ENCODE data around the gene ZNF618.
A peak's percentile ranks its signal among the peaks of the same experiment; 100 is the strongest.
"Not testable (repeated sequence)": the region's sequence is repeated elsewhere in the genome, so short reads cannot be mapped to it uniquely, and the experiment has no call there.

ZNF618 gene

DNA sequence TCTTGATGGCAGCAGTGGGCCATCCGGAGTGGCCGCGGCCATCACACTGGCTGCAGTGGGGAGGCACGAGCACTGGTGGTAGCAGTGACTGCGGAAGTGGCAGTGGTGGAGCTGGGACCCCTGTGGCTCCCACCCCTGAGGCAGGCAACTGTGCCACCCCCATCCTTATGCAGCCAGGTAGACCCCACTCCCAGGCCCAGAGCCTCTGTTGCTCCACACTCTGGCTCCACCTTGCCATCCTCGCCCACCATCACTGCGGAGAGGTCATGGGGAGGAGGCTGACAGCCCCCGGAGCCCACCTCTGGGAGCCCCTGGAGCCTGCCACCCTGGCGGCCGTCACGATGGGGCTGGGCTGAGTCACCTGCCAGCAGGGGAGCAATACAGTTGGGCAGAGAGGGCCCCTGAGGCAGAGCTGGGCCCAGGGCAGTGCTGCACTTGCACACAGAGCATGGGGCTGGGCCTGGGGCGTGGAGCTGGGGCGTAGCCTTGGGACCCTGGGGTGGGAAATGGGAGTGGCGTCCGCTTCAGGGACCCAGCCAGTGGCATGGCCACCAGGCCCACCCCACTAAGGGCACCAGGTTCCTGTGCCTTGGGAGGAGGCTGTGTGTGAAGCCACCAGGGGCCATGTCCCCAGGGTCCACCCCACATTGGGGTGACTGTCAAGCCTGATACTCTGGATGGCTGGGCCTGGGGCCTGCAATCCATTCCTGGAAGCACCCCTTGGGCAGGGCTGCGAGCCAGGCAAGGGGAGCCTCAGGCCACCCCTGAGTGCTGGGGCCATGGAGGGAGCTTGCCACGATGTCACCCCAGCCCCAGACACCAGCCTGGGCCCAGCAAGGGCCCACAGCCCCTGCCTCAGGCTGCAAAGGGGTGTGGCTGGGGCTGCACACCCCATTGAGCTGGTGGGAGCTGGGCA lies 194.3 kb downstream of the ZNF618 start:
- DNase-seq: no peak

DNA sequence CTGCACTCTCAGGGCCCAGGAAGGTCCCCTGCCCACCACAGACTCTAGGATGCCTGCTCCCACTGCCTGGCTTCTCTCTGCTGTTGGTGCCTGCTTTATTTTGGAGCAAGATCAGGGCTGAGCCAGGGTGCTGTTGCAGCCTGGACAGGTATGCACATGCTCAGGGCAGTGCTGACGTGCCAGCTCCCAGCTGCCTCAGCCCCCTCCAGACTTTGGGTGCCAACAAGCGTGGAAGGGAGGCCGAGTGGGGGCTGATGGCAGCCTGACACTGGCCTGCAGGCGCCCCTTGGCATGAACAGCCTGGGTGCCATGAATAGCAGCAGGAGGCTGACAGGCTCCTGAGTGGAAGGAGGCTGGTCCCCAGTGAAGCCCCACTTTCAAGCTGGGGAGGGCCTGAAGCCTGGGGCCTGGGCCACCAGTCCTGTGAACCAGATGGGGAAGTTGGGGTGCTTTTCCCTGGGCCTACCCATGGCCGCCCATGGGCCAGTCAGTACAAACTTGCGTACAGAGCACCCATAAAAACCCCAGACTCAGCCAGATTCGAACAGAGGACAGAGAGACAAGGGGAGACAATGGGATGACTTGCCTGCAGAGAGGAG lies 195.2 kb downstream of the ZNF618 start:
- no peak for DNase-seq

DNA sequence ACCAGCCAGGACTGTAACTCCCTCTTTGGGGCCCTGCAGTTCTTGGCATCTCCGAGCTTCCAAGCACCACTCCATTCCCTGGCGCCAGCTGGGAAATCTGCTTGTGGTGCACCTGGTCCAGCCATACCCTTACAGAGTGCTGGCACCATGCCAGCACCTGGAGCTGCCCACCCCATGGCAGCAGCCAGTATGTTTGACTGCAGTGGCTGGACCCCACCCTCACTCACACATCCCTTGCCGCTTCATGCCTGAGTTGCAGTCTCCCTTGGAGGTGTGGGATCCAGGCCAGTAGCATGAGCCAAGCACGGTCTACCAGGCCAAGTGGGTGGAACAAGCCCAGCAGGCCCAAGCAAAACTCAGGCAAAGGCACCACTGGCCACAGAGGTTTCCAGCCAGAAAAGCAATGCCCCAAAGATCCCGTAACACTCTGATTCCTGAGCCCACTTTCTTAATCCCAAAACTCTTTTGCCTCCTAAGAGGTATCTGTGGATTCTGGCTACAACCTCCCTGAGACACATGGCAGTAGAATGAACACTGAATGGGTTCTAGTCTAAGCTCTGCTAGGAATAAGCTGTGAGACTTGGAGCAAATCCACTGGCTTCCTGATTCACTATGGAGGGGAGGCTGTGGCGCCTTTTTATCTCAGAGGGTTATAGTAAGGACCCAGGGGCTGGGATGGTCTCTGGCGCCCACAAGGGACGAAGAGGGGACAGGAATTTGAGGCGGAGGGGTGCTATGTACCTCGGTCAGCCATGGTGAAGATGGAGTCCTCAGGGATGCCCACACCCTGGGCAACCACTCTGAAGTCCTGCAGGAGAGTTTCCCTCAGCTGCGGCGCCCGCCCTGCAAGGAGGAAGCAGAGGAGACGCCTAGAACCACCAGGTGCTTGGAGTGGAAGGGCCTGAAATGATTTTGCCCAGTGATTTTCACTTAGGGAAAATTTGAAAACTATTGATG lies 196.4 kb downstream of the ZNF618 start:
- DNase-seq: peak; percentile 45

DNA sequence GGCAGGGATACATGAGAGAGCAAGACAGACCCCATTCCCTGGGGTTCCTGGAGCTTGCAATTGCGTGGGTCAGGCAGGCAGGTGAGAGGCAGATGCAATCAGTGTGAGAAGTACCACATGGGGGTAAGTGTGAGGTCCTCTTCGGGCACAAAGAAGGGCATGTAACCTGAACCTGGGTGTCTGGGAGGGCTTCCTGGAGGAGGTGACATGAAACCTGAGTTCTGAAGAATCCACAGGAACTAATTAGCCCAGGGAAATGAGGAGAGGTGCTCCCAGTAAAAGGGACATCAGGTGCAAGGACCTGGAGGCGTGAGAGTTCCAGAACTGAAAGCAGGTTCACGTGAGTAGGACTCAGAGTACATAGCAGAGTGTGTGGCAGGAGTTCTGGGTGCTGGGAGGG lies 199.5 kb downstream of the ZNF618 start:
- DNase-seq: peak; percentile 27

DNA sequence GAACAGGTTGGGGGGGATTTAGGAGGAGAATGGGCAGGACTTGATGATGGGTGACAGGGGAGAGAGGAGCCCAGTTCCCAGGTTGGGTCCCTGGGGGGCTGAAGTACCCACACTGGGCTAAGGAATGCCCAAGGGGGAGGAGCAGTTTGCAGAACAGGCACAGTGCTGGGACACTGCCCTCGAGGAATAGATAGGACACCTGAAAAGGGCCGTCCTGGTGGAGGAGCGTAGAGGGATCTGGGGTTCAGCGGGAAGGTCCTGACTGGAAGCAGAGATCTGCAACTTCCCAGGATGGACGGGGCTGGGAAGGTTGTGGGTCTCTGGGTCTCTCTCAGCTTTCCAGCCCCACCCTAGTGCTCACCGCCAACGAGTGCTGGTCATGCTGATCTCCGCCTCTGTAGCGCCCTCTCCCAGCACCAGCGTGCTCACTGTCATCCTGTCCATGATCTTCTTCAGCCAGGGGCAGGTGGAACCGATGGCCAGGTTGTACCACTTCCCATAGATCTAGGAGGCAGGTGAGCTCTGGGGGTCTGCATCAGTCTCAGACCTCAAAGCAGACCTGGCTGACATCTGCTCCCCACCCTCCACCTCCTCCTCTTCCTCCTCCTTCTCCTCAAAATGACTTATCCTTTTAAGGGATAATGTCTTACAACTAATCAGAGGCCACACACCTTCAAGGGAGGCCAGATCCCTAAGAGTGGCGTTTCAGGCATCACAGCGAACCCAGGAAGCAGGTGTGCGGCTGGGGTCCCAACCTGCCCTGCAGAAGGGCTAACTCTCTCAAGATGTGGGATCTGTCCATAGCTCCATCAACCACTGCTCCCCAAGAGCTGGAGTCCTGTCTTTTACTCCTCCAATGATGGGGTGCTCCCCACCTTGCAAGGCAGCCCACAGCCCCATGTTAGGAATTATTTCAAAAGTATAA lies 200.4 kb downstream of the ZNF618 start:
- DNase-seq: peak; percentile 54

DNA sequence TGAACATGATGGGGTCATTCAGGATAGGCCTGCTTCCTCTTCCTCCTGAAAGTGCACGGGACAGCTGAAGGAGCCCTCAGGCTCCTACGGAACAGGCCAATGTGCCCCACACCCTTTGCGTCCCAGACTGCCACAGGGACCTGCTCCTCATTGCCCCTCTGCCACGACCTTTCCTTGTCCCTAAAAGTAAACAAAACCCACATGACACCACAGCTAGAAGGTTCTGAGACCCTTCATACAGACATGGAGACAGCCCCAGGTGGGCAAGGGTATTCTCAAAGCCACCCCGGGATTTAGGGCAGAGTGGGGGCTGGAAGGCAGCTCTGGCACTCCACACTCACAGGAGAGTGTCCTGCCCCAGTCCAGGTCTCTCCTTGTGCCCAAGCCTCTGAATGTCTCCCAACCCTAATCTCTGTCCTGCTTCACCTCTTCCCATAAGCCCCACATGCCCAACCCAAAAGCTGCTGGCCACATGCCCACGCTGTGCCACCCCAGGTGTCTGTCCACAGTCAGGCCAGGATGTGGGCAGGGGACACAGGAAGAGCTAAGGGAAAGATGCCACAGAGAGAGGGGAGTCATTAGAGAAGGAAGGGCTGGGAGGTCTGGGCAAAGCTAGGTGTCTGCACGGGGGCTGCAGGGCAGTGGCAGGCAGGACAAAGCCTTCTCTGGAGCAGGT lies 201.2 kb downstream of the ZNF618 start:
- peak; percentile 50 for DNase-seq

DNA sequence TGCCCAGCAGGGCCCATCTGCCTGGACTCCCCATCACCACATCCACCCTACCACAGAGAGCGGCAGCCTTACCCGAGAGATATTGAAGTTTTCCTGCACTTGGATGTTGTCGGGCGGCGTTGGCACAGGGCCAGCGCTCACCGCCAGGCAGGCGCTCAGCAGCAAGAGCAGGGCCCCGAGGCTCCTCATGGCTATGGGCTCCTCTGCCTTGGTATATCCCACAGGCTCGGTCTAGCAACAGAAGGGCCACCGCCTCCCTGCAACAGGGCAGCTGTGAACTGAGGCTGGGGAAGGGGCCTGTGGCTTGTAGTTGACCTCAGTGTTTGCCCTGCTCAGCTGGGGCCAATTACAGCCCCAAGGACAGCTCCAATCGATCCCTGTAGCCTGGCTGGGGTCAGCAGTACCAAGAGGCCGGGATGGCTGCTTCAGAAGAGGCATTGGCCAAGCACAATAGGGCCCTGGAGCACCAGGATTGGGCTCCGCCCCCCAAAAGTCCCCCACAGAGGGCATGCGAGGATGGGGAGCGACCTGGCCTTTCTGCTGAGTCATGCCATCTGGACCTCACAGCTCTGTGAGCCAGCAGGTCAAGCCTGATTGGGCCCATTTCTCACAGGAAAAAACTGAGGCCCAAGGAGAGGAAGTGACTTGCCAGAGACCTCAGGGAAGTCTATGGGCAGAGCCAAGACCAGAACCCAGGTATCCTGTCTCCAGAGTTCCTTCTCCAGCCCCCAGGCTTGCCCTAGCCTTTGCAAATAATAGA lies 202.1 kb downstream of the ZNF618 start, which contains the start of gene AMBP:
Gene AMBP, minus strand, starts transcription at position 280 of the 760 bp plus-strand sequence. Its CDS starts 91 bp downstream, at position 189.
- DNase-seq: peak; percentile 38

DNA sequence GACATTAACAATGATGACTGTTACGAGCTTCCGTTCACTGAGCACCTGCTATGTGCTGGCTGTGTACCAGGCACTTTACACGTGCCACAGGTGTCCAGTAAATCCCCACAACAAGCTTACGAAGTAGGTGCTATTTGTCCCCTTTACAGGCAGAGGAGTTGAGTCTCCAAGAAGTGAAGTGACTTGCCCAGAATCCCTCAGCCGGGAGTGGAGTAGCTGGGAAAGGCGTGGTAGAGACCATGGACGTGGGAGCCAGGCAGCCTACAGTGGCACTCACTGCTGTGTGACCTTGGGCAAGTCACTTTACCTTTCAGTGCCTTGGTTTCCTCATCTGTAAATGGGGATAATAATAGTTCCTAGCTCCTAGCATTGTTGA lies 202.7 kb downstream of the ZNF618 start:
- DNase-seq: peak; percentile 6

DNA sequence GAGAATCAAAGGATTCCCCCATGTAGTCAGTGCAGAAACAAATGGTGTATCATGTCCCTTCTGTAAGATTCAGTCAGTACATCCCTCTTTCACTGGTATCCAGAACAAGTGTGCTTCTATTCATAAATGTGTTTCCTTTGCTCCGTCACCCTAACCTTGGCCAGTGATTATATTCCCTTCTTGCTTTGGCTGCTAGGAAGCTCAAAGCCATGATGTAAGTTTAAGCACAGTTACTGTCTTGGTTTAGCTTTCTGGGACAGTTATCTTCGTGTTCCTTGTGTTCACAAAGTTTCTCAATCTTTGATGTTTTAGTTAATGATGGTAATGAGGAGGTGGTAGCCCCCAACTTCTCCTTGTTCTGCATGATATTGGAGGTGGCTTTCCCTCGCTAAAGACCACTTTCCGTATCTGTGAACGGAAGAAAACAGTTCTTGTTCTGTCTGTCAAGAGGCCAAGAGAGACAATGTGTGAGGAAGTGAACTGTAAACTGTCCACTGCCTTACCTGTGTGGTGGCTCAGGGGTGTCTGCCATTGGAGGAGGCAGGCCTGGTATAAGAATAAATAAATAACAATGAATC lies 204.2 kb downstream of the ZNF618 start:
- no peak for DNase-seq

DNA sequence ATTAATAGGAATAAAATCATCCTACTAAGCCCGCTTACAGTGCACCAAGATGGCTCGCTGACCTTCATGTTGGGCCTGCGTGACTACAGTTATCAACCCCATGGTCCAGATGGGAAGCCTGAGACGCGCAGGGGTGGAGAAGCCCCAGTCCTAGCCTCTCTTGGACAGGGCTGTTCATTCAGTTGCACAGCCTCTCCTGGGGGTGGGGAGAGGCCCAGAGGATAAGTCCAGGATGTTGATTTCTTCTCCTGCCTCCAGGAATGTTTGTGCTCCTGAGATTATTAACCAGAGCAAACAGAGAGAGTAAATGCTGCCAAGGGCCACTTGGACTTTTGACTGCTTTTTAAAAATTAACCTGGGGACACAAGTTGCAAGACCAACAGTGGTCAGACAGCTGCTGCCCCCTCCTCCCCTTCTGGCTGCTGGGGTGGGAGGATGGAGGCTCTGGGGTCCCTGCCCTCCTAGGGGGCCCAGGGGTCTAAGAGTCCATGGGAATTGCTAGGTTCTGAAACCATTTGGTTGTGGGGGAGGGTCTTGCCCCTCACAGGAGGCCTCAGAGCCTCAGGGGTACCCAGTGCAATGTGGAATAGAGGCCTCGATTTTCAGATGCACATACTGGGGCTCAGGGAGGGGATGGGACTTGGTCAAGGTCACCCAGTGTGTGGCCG lies 204.8 kb downstream of the ZNF618 start:
- no peak for DNase-seq

DNA sequence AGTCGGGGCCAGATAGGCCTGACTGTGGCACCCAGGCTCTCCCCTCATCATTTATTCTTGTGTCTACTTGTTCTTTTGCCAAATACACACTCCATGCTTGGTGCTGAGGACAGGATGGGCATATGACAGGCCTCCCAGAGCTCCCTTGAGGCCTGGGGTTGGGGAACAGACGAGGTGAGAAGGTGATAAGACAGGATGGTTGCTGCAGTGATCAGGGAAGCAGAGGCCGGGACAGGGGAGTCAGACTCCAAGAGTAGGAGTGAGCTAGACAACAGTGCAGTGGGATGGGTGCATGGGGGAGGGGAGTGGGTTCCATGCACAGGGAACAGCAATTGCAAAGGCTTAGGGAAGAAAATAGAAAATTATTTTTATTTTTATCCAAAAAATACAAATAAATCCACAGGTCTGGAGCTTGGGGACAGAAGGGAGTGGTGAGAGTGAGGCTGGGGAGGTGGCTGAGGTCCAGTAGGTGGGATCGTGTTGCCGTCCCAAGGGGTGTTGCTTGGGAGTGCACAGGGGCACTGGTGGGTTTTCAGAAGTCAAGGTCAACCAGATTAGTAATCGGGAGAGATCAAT lies 205.4 kb downstream of the ZNF618 start:
- no peak for DNase-seq

DNA sequence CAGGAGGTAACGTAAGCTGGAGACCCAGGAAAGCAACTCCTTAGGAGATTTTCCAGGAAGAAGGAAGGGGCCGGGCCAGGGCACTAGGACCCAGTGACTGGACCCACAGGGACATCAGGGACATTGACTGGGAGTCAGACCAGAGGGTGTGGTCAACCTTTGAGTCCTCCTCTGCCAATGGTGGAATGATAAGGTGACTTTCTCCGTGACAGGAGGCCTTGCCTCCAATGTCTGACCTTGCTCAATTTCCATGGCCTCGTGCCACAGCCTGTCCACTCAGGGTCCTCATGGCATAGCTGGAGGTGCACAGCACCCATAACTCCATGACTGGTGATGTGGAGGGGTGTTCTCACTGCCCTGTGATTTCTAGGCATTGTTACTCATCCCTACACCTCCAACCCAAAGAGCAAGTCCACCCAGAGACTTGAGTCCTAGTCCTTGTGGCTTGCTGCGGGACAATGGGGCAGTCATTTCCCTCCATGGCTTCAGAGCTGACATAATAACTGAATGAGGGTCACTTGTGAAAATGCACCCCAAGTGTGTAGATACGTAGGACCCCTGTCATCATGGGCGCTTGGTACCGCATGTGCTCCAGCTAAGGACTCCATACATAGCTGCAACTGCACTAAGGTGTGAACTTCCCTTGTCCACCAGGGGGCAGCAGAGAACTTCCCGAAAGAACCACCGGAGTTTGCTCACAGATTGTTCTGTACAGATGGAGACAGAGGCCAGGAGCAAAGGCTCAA lies 206.1 kb downstream of the ZNF618 start:
- DNase-seq: peak; percentile 90

DNA sequence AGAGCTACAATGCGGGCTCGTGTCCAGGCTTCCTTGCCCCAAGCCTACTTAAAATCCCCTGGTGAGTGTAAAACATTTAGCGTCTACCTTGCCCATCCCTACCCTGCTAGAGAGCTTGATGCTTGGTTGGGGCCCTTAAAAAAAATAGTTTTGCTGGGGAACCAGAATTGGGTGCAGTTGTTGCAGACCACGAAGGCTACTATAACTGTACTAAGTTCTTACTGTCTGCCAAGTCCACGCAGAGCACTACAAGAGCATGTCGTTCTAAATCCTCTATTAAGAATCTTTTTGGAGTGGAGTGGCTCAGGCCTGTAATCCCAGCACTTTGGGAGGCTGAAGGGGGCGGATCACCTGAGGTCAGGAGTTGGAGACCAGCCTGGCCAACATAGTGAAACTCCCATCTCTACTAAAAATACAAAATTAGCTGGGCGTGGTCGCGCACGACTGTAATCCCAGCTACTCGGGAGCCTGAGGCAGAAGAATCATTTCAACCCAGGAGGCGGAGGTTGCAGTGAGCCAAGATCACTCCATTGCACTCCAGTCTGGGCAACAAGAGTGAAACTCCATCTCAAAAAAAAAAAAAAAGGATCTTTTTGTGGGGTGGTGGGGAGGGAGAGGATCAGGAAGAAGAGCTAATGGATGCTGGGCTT lies 206.8 kb downstream of the ZNF618 start:
- DNase-seq: not testable (repeated sequence)

DNA sequence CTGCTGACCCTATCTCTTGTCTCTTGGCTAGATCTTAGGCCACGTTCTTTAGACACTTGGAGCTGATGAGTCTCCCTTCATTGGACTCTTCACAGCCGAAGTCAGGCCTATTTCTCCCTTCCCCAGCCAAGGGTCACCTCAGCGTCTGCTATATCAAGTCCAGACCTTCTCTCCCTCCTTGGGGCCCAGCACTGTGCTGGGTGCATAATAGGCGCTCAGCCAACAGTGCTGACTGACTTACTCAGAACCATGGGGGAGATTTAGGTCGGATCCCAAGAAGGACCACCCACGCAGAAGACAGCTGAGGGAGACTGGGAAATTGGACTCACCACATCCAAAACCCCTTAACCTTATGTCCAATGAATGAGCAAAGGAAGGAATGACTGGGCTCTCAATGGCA lies 207.6 kb downstream of the ZNF618 start:
- DNase-seq: no peak

DNA sequence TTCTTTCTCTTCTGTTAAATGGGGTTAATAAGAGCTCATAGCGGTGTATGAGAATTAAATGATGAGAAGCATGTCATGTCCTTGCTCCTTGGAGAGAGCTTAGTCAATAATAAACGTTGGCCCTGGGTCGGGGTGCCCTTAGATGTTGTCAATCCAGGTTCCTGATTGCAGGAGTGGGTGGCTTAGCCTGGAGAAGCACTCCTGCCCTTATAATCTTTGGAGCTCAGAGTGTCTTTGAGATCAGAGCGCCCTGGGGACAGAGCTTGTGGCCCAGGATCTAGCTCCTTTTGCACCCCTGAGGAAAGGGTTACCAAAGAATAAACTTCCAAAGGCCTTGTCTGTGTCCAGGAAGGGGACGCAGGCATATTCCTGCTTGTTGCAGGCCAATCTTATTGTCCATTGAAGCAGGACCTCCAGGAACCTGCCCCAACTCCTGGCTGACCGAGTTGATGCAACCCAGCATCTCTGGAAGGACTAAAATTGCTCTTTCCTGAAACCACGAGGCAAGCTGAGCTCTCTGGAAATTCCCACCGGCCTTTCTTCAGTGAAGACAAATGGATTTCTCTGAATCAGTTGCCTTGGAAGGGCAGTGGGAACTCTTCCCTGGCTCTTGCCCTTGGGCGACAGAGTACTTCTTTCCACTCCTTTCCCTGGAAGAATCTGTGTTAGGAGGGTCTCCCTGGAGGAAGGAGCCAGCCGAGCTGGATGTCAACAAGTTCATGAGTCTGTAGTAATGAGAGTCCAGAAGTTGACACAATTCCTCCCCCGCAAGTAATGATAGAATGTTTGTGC lies 208.4 kb downstream of the ZNF618 start:
- DNase-seq: no peak

DNA sequence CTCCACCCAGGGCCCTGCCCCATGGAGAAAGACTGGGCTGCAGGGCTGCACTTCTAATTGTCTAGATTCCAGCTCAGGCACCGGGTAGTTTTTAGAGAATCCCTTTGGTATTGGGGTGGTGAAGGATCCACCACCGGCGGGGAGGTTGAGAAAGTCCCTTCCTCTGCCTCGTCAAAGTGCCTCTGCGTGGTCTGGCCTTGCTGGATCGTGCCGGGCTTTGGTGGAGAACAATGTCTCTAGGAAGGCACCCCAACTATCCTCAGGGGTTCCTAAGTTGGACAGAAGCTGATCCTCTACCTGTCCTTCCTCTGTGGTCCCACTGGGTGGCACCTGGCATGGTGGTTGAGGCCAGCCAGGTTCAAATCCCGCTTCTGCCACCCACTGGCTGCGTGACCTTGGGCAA lies 209.3 kb downstream of the ZNF618 start:
- no peak for DNase-seq

DNA sequence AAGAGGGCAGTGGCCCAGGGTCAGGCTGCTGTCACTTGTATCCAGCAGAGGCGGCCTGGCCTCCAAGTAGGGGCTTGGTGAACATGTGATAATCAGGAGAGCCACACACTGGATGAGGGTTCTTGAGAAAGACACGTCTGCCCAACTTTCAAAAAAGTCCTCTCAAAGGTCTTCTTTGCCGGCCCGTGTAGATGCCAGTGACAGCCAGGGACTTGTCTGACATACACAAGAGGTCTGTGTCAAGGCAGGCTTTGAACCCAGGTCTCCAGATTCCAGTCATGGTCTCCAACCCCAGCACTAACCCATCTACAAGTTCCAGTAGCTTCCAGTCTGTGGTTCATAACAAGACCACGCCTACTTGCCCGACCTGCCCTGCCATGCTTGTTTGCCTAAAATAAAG lies 209.9 kb downstream of the ZNF618 start:
- no peak for DNase-seq

All from activated effector memory CD4-positive, alpha-beta T cell treated with anti-CD3 and anti-CD28 coated beads, Interleukin-2, amount 50 U/mL, for 16 hours (primary cell).